ENCODE data around the gene MAGI2.

GRCh38 chr7:79159040-79159664 is 294.3 kb downstream of the MAGI2 start:
- TF ChIP-seq CTCF (IDR thresholded peaks at IDR 0.05): no peak
- TF ChIP-seq POLR2A (IDR thresholded peaks at IDR 0.05): no peak
- no peak for TF ChIP-seq POLR2AphosphoS5 (IDR thresholded peaks at IDR 0.05; ENCODE audit: insufficient read depth in 1 of 2, low read depth in 1 of 2)
